ENCODE measurements around the gene GPC6.

GPC6 gene

GRCh38 chr13:94063096-94063495 is 836.5 kb downstream of the GPC6 start:
- H3K4me3 ChIP-seq (ENCODE audit: low read depth, low read length) = no peak overlapping the region
- no peak for TF ChIP-seq CTCF (IDR thresholded peaks at IDR 0.05; ENCODE audit: low read depth, low read length, missing control alignments)
- DNase-seq (ENCODE audit: low read depth) = no peak

GRCh38 chr13:94063848-94064247 is 837.2 kb downstream of the GPC6 start:
- no peak for TF ChIP-seq CTCF (IDR thresholded peaks at IDR 0.05; ENCODE audit: low read depth, low read length, missing control alignments)
- DNase-seq (ENCODE audit: low read depth) = no peak
- H3K4me3 ChIP-seq (ENCODE audit: low read depth, low read length) = no peak overlapping the region

- no peak for TF ChIP-seq CTCF (IDR thresholded peaks at IDR 0.05; ENCODE audit: low read depth, low read length, missing control alignments)
- DNase-seq (ENCODE audit: low read depth) = no peak
- no peak overlapping the region for H3K4me3 ChIP-seq (ENCODE audit: low read depth, low read length)
Observed at GRCh38 chr13:94065741-94066140, 839.1 kb downstream of the GPC6 start.

- TF ChIP-seq CTCF (IDR thresholded peaks at IDR 0.05; ENCODE audit: low read depth, low read length, missing control alignments) = no peak
- DNase-seq (ENCODE audit: low read depth) = no peak
- H3K4me3 ChIP-seq (ENCODE audit: low read depth, low read length) = no peak overlapping the region
Observed at GRCh38 chr13:94073007-94073744, 846.6 kb downstream of the GPC6 start.

- no peak for TF ChIP-seq CTCF (IDR thresholded peaks at IDR 0.05; ENCODE audit: low read depth, low read length, missing control alignments)
- no peak for DNase-seq (ENCODE audit: low read depth)
- no peak overlapping the region for H3K4me3 ChIP-seq (ENCODE audit: low read depth, low read length)
Observed at GRCh38 chr13:94079876-94080275, 853.3 kb downstream of the GPC6 start.

GRCh38 chr13:94080527-94080926 is 853.9 kb downstream of the GPC6 start:
- no peak for DNase-seq (ENCODE audit: low read depth)
- no peak overlapping the region for H3K4me3 ChIP-seq (ENCODE audit: low read depth, low read length)
- no peak for TF ChIP-seq CTCF (IDR thresholded peaks at IDR 0.05; ENCODE audit: low read depth, low read length, missing control alignments)

GRCh38 chr13:94087100-94087499 is 860.5 kb downstream of the GPC6 start:
- TF ChIP-seq CTCF (IDR thresholded peaks at IDR 0.05; ENCODE audit: low read depth, low read length, missing control alignments) = no peak
- no peak for DNase-seq (ENCODE audit: low read depth)
- no peak overlapping the region for H3K4me3 ChIP-seq (ENCODE audit: low read depth, low read length)

Data from GM12864 (cell line).